PC-9 (cell line): ENCODE measurements around the gene OR2A12.

Experiments used
- EZH2 ChIP-seq: fragments of 200-600 bp; sonication (generic); IDR thresholded peaks from 2 replicates; pipeline ENCODE4 v1.8.0; 2017; ENCODE audit warnings: antibody characterized with exemption, low read depth
- TF ChIP-seq, protein P1 (sequence below): fragments of 200-600 bp; sonication (generic); conservative IDR thresholded peaks from 2 replicates; pipeline ENCODE4 v1.6.1; 2017; ENCODE audit warnings: mixed run types, antibody characterized with exemption, mild to moderate bottlenecking, moderate library complexity

DNA sequence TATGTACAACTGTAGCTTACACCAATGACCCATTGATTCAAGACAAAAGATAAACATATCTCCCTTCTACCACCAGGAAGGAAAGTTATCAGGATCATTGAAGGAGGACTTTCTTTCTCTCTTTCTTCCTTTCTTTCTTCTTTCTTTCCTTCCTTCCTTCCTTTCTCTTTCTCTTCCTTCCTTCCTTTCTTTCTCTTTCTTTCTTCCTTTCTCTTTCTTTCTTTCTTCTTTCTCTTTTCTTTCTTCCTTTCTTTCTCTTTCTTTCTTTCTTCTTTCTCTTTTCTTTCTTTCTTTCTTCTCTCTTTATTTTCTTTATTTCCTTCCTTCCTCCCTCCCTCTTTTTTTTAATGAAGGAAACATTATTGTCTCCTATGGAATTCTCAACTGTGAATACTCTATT lies 12.7 kb downstream of the OR2A12 start:
- TF ChIP-seq, protein P1, sequence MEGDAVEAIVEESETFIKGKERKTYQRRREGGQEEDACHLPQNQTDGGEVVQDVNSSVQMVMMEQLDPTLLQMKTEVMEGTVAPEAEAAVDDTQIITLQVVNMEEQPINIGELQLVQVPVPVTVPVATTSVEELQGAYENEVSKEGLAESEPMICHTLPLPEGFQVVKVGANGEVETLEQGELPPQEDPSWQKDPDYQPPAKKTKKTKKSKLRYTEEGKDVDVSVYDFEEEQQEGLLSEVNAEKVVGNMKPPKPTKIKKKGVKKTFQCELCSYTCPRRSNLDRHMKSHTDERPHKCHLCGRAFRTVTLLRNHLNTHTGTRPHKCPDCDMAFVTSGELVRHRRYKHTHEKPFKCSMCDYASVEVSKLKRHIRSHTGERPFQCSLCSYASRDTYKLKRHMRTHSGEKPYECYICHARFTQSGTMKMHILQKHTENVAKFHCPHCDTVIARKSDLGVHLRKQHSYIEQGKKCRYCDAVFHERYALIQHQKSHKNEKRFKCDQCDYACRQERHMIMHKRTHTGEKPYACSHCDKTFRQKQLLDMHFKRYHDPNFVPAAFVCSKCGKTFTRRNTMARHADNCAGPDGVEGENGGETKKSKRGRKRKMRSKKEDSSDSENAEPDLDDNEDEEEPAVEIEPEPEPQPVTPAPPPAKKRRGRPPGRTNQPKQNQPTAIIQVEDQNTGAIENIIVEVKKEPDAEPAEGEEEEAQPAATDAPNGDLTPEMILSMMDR: no peak
- TF ChIP-seq EZH2: no peak
